ENCODE results near the gene HOXA4. TPM values are rescaled to one million over a fixed set of nuclear protein-coding genes. Genes with fewer than 3 reads are reported as not detected.

HOXA4 gene
- total RNA-seq, 1 experiment from 2014 or later, result 9.7 TPM

GRCh38 chr7:27147199-27148030 lies 16.9 kb upstream of the HOXA4 start, which contains the start of gene HOXA6:
Gene HOXA6 (minus strand): TSS chr7:27147774. CDS start chr7:27147749, 25 bp downstream.
- no peak for DNase-seq (ENCODE audit: low read depth)

DNA sequence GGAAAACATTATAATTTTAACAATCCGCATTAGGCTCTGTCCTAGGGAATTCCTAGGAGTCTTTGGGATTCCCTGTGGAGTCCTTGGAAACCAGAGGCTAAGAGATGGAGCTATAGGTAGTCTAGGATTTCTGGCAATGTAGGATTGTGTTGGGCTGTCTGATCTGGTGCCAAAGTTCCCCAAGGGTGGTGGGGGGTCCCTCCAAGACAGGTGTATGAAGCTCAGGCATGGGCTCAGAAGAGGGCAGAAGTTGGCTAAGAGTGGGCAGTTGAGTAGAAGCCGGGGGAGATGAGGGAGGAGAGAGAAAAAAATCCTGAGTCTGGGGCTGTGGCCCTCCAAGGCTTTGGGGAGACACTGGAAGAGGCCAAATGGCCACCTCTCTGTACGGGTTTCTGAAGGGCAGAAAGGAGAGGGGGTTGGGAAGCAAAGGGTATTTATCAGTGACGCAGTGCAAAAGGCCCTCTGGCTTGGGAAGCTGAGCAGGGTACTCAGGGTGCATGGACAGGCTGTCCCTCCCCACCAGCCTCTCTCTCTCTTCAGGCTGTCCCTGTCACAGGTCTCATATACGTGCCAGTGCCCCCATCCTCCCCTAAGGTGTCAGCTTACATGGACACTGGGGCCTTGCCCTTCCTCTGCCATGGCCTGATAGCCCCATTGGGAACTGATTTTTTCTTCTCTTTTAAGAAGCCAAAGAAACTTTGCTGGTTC lies 16.1 kb upstream of the HOXA4 start:
- DNase-seq (ENCODE audit: low read depth), result no peak

GRCh38 chr7:27145914-27146412 lies 15.4 kb upstream of the HOXA4 start:
- no peak for DNase-seq (ENCODE audit: low read depth)

GRCh38 chr7:27145165-27145913 lies 14.8 kb upstream of the HOXA4 start:
- no peak for DNase-seq (ENCODE audit: low read depth)

DNA sequence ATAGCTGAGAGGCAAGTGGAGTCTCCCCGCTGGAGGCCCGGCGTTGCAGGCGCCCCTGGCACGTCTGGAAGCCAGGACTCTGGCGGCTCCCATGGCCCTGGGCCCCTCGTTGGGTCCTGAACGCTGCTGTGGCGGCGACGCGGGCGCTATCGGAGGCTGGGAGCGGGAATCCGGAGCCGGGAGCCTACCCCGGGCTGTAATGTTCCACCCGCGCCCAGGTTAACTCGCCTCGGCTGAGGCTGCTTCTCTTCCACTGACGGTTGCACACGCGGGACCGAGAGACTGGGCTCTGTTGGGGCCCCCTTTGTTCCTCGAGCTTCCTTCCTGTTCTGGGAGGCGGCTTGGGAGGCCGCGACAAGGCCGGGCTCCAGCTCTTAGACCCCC lies 14.2 kb upstream of the HOXA4 start:
- DNase-seq (ENCODE audit: low read depth), result no peak

DNA sequence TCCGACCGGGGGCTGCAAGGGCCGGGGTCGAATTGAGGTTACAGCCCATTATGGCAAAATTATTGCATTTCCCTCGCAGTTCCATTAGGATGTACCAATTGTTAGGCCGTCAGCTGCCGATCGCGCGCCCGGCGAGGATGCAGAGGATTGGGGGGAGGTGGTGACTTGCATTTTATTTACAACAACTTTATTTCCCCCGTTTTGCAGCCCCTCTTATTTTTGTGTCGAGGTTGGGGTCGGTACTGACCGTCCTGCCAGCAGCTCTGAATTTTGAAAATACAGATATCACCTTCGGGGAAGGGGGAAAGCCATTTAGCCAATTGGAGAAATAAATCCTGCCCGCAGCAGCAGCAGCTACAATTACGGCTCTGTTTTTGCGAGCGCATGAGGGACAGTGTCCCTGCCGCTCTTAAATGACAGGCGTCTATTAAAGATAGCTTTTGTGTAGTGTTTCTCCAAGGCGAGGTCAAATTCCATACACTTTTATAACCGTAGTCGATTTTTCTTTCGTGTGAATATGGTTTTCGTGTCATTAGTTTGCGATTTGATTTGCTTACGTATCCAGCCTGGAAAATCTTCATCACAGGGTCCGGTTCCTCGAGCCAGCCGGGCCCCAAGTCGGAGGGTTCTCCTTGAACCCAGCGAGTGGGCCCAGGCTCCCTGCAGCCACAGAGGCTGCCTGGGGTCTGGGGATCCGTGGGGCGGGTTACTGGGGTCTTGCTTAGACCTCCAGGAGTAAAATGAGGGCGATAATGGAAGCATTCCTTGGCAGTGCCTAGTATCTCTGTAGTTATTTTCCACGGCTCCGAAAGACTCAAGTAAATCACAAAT lies 13.6 kb upstream of the HOXA4 start:
- DNase-seq (ENCODE audit: low read depth), result no peak

DNA sequence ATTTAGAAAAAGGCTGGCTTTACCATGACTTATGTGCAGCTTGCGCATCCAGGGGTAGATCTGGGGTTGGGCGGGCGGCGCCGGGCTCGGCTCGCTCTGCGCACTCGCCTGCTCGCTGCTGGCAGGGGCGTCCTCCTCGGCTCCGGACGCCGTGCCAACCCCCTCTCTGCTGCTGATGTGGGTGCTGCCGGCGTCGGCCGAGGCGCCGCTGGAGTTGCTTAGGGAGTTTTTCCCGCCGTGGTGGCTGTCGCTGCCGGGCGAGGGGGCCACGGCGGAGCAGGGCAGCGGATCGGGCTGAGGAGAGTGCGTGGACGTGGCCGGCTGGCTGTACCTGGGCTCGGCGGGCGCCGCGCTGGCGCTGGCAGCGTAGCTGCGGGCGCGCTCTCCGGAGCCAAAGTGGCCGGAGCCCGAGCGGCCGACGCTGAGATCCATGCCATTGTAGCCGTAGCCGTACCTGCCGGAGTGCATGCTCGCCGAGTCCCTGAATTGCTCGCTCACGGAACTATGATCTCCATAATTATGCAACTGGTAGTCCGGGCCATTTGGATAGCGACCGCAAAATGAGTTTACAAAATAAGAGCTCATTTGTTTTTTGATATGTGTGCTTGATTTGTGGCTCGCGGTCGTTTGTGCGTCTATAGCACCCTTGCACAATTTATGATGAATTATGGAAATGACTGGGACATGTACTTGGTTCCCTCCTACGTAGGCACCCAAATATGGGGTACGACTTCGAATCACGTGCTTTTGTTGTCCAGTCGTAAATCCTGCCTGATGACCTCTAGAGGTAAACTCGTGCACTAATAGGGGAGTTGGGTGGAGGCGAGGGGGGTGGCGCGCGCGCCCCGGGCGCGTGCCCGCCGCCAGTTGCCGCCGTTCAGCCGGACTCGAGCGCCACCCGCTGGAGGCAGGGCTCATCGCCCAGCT lies 12.7 kb upstream of the HOXA4 start, which contains the start of gene HOXA5:
Gene HOXA5 (minus strand): TSS at position 659 of the 927 bp plus-strand sequence. CDS start 74 bp downstream, at position 585.
- DNase-seq (ENCODE audit: low read depth), result peak; percentile 92

- DNase-seq (ENCODE audit: low read depth), result no peak
Observed at GRCh38 chr7:27142580-27143022, 12.0 kb upstream of the HOXA4 start.

- DNase-seq (ENCODE audit: low read depth), result no peak
Observed at GRCh38 chr7:27141923-27142579, 11.5 kb upstream of the HOXA4 start.

DNA sequence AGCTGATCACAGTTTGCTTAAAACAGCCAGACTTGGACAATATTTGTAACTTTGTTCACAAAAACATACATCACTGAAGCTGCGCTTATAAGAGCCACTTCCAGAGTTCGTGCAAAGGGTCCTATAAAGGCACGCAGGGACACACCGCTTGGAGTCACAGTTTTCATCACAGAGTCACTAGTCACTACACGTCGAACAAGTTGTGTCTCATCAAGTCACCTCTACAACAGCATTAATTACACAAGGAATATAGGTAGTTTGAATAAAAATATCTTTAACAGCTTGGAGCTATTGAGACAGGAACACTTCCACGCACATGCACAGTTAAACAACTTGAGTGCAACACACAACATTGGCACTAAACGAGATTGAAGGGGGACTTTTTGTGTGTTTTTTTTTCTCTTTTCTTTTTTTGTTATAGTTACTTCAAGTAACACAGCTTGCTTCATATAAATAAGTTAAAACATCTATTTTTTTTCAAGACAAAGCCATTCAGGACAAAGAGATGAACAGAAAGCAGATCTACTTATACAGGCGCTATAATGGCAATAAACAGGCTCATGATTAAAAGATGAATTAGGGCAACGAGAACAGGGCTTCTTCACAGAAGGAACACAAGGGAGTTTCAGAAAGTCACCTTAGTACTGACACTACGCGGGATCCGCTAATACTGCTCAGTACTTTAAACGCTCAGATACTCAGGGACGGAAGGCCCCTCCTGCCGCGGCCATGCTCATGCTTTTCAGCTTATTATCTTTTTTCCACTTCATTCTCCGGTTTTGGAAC lies 10.8 kb upstream of the HOXA4 start:
- DNase-seq (ENCODE audit: low read depth), result no peak

GRCh38 chr7:27140126-27140857 lies 9.7 kb upstream of the HOXA4 start:
- DNase-seq (ENCODE audit: low read depth), result no peak

GRCh38 chr7:27139334-27140125 lies 9.0 kb upstream of the HOXA4 start:
- peak; percentile 66 for DNase-seq (ENCODE audit: low read depth)

- DNase-seq (ENCODE audit: low read depth), result no peak
Observed at GRCh38 chr7:27138985-27139333, 8.4 kb upstream of the HOXA4 start.

- no peak for DNase-seq (ENCODE audit: low read depth)
Observed at GRCh38 chr7:27138472-27138871, 7.9 kb upstream of the HOXA4 start.

GRCh38 chr7:27137640-27138315 lies 7.2 kb upstream of the HOXA4 start:
- DNase-seq (ENCODE audit: low read depth), result no peak

GRCh38 chr7:27134392-27134791 lies 3.8 kb upstream of the HOXA4 start:
- DNase-seq (ENCODE audit: low read depth), result peak; percentile 98

All from RPMI7951 (cell line).